GM12878 (cell line): Measurements from ENCODE around the gene HSPA1B. TPM values are rescaled to one million over a fixed set of nuclear protein-coding genes. Genes with fewer than 3 reads are reported as not detected.
A peak's percentile ranks its signal among the peaks of the same experiment; 100 is the strongest.

Experiments
- CHD2 ChIP-seq: IDR thresholded peaks from 2 replicates; pipeline ENCODE4 v1.6.1; 2011; ENCODE audit warnings: low read depth, low read length, improper control_type of control experiment, borderline replicate concordance
- CTCF ChIP-seq, 3 experiments: IDR thresholded peaks in 2 of 3; conservative IDR thresholded peaks in 1 of 3; 2 replicates each; pipeline ENCODE4 v1.5.1; 2011; ENCODE audit warnings: low read depth in 3 of 3, low read length in 3 of 3, mild to moderate bottlenecking in 3 of 3, control low read depth in 2 of 3, moderate library complexity in 2 of 3, inconsistent platforms in 1 of 3, mixed read lengths in 1 of 3; ENCODE audit not compliant: control insufficient read depth in 2 of 3, insufficient read depth in 1 of 3; ENCODE audit errors: extremely low read depth in 1 of 3
- DPF2 ChIP-seq: fragments of 450-650 bp; IDR thresholded peaks from 2 replicates; pipeline ENCODE4 v1.6.1; 2017; ENCODE audit warnings: mild to moderate bottlenecking
- IKZF2 ChIP-seq, 2 experiments: fragments of 450-650 bp; IDR thresholded peaks; 2 replicates each; pipeline ENCODE4 v1.6.1; 2017; ENCODE audit warnings: mild to moderate bottlenecking in 2 of 2, moderate library complexity in 2 of 2
- KLF5 ChIP-seq: fragments of 450-650 bp; IDR thresholded peaks from 2 replicates; pipeline ENCODE4 v1.6.1; 2014; ENCODE audit warnings: mild to moderate bottlenecking; ENCODE audit not compliant: partially characterized antibody
- MEF2B ChIP-seq: fragments of 450-650 bp; IDR thresholded peaks from 2 replicates; pipeline ENCODE4 v1.6.1; 2018; ENCODE audit warnings: mild to moderate bottlenecking, moderate library complexity; ENCODE audit not compliant: partially characterized antibody, poor library complexity, severe bottlenecking
- MTA2 ChIP-seq: fragments of 450-650 bp; IDR thresholded peaks from 2 replicates; pipeline ENCODE4 v1.6.1; 2016; ENCODE audit warnings: low read depth, mild to moderate bottlenecking, moderate library complexity
- NFYB ChIP-seq: IDR thresholded peaks from 2 replicates; pipeline ENCODE4 v1.6.1; 2011; ENCODE audit warnings: low read depth, mild to moderate bottlenecking, low read length, improper control_type of control experiment, moderate library complexity; ENCODE audit not compliant: insufficient read depth
- PAX5 ChIP-seq: IDR thresholded peaks from 2 replicates; pipeline ENCODE4 v1.6.1; 2011; ENCODE audit warnings: low read depth, low read length, borderline replicate concordance
- POLR2AphosphoS2 ChIP-seq: IDR thresholded peaks from 2 replicates; pipeline ENCODE4 v1.6.1; 2011; ENCODE audit warnings: low read depth, mild to moderate bottlenecking, low read length, improper control_type of control experiment, moderate library complexity
- RELA ChIP-seq: fragments of 450-650 bp; IDR thresholded peaks from 2 replicates; pipeline ENCODE4 v1.8.0; 2014; ENCODE audit warnings: borderline replicate concordance; ENCODE audit not compliant: partially characterized antibody
- SIN3A ChIP-seq: IDR thresholded peaks from 2 replicates; pipeline ENCODE4 v1.6.1; 2012; ENCODE audit warnings: low read depth, low read length, improper control_type of control experiment
- SREBF1 ChIP-seq: IDR thresholded peaks from 2 replicates; pipeline ENCODE4 v1.6.1; 2012; ENCODE audit warnings: mild to moderate bottlenecking, low read length
- YBX1 ChIP-seq: fragments of 450-650 bp; IDR thresholded peaks from 2 replicates; pipeline ENCODE4 v1.6.1; 2016; ENCODE audit warnings: antibody characterized with exemption
- YY1 ChIP-seq: IDR thresholded peaks from 2 replicates; pipeline ENCODE4 v1.6.1; 2011; ENCODE audit warnings: low read depth, mild to moderate bottlenecking, low read length
- ZNF24 ChIP-seq: fragments of 450-650 bp; IDR thresholded peaks from 2 replicates; pipeline ENCODE4 v1.6.1; 2017; ENCODE audit warnings: antibody characterized with exemption, mild to moderate bottlenecking
- ZSCAN29 ChIP-seq: fragments of 450-650 bp; IDR thresholded peaks from 2 replicates; pipeline ENCODE4 v1.6.1; 2017; ENCODE audit warnings: mild to moderate bottlenecking, moderate library complexity
- polyA plus RNA-seq, 11 experiments: library from polyadenylated mRNA; depleted of rRNA in 4 of 11; unstranded in 6 of 11; stranded (reverse) in 5 of 11; fragments of >200 nt; fragmentation: Nextera tagmentation in 4 of 11; fragmentation: Illumina TruSeq in 1 of 11; extraction: Ambion mirVana in 4 of 11; extraction: Trizol in 1 of 11; gene quantifications; 1 replicate in 1 of 11; 2 replicates in 10 of 11; pipeline versions ENCODE4 v1.2.1 to v1.2.3, GENCODE V29; 2011 to 2016; ENCODE audit warnings: inconsistent platforms in 2 of 11, missing spikeins in 2 of 11, low read depth in 1 of 11
- total RNA-seq, 4 experiments: library from RNA; depleted of rRNA in 3 of 4; stranded (reverse); fragments of >200 nt in 3 of 4; fragmentation: Illumina TruSeq in 1 of 4; extraction: Trizol in 1 of 4; gene quantifications; 2 replicates each; pipeline versions ENCODE4 v1.2.1 to v1.2.3, GENCODE V29; 2013 to 2021
- TF ChIP-seq, protein P1 (sequence below): IDR thresholded peaks from 2 replicates; pipeline ENCODE4 v1.6.1; 2011; ENCODE audit warnings: borderline replicate concordance, low read depth, mild to moderate bottlenecking, moderate library complexity, low read length; ENCODE audit not compliant: insufficient read depth, poor library complexity, severe bottlenecking
- TF ChIP-seq, protein P2 (sequence below): IDR thresholded peaks from 2 replicates; pipeline ENCODE4 v1.6.1; 2012; ENCODE audit warnings: low read depth, low read length, improper control_type of control experiment

Gene HSPA1B
- total and polyA plus RNA-seq, 10 of the 15 experiments (the other 5 are each of a cell fraction or from before 2014, with no cell fraction given), result 0.11 to 40.5 (median 12.8) TPM

GRCh38 chr6:31834367-31835250 lies 7.1 kb downstream of the HSPA1B start (continued):
- TF ChIP-seq, protein P1, sequence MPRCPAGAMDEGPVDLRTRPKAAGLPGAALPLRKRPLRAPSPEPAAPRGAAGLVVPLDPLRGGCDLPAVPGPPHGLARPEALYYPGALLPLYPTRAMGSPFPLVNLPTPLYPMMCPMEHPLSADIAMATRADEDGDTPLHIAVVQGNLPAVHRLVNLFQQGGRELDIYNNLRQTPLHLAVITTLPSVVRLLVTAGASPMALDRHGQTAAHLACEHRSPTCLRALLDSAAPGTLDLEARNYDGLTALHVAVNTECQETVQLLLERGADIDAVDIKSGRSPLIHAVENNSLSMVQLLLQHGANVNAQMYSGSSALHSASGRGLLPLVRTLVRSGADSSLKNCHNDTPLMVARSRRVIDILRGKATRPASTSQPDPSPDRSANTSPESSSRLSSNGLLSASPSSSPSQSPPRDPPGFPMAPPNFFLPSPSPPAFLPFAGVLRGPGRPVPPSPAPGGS, result no peak
- TF ChIP-seq CTCF (IDR thresholded peaks at IDR 0.05 in 2 of 3, conservative IDR thresholded peaks at IDR 0.05 in 1 of 3; ENCODE audit: control insufficient read depth in 2 of 3, extremely low read depth in 1 of 3, insufficient read depth in 1 of 3, low read depth in 3 of 3, low read length in 3 of 3), result no peak
- TF ChIP-seq KLF5, result peak; percentile 54
- TF ChIP-seq, protein P2, sequence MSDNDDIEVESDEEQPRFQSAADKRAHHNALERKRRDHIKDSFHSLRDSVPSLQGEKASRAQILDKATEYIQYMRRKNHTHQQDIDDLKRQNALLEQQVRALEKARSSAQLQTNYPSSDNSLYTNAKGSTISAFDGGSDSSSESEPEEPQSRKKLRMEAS, result peak; percentile 5
- no peak for TF ChIP-seq NFYB
- TF ChIP-seq MTA2, result peak; percentile 38
- TF ChIP-seq PAX5, result 0 out of 2 replicates have a peak, but pooled peaks have one; percentile 18
- no peak for TF ChIP-seq ZSCAN29
- 0 out of 2 replicates have a peak, but pooled peaks have one; percentile 31 for TF ChIP-seq DPF2
- TF ChIP-seq YBX1, result no peak
- TF ChIP-seq POLR2AphosphoS2, result peak; percentile 93
- TF ChIP-seq SREBF1, result no peak
- peak; percentile 98 for TF ChIP-seq YY1
- peak; percentile 51; the same call in 1 of the 2 replicates for TF ChIP-seq SIN3A
- TF ChIP-seq MEF2B, result peak; percentile 48
- peak; percentile 29 for TF ChIP-seq RELA
- TF ChIP-seq ZNF24, result no peak
- TF ChIP-seq IKZF2 (IDR thresholded peaks at IDR 0.05), result peak in 1 of 2 experiments; percentile 60; a peak in 1 of 4 replicates
- no peak for TF ChIP-seq CHD2
